Spleen (tissue), 7 donors: ENCODE data around the gene TXNDC2.

Experiments
- CTCF ChIP-seq, 11 experiments: fragments of 200-600 bp in 7 of 11; fragments of 450-650 bp in 4 of 11; sonication (generic) in 4 of 11; IDR thresholded peaks in 8 of 11; conservative IDR thresholded peaks in 3 of 11; 1 replicate in 7 of 11; 2 replicates in 4 of 11; pipeline versions ENCODE4 v1.4.0 to v1.8.0; 2016 to 2021; ENCODE audit warnings: antibody characterized with exemption in 11 of 11, inconsistent platforms in 4 of 11, mild to moderate bottlenecking in 1 of 11
- POLR2A ChIP-seq, 3 donors: fragments of 450-650 bp; IDR thresholded peaks; one replicate each; pipeline ENCODE4 v1.5.1; 2017; ENCODE audit warnings: antibody characterized with exemption in 3 of 3, mild to moderate bottlenecking in 1 of 3
- donor health status: DM: no; HTN: no; CAD: no; lungs with moderate emphysema.
- donor health status: DM: no; HTN: no; CAD: no.
- donor health status: DM: no; HTN: no; CAD: no.

- TF ChIP-seq CTCF (IDR thresholded peaks at IDR 0.05 in 8 of 11, conservative IDR thresholded peaks at IDR 0.05 in 3 of 11): no peak
- TF ChIP-seq POLR2A (IDR thresholded peaks at IDR 0.05): no peak
Observed at GRCh38 chr18:9910071-9910470, 24.3 kb downstream of the TXNDC2 start.
